ENCODE measurements around the gene TP73. TPM values are rescaled to one million over a fixed set of nuclear protein-coding genes. Genes with fewer than 3 reads are reported as not detected.

The TP73 gene
- total RNA-seq, 1 experiment from 2014 or later = 19.2 TPM

DNA sequence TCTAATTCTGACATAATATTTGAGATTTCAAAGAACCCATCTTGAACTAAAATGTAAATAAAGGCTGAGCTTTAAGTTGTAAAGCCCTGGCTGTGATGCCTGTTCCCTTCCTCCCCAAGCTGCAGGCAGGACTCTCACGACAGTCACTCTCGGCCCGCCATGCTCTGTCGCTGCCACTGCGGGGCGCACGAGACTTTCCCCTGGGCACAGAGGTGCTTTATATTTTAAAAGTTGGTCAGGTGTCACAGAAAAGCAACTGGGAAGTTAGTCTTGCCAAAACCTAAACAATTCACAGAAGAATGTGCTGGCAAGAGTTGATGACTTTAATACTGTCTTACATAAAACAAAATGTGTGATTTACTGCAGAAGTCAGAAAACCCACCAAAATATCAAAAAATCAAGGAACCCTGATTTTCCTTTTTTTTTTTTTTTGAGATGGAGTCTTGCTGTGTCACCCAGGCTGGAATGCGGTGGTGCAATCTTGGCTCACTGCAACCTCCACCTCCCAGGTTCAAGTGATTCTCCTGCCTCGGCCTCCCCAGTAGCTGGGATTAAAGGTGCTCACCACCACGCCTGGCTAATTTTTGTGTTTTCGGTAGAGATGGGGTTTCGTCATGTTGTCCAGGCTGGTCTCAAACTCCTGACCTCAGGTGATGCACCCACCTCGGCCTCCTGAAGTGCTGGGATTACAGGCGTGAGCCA is 133.3 kb downstream of the TP73 start:
- no TSS peak for BruUV-seq (replicated peaks)
- Histone ChIP-seq H3K9me3 (ENCODE audit: control insufficient read depth in 1 of 2, insufficient read depth in 1 of 2, low read depth in 1 of 2, low read length in 2 of 2) (no peaks in the 10 kb centered on the region), H4K20me1 (ENCODE audit: insufficient read depth) (no peaks in the 10 kb centered on the region), H3K4me3 (replicated peaks in 1 of 2; ENCODE audit: low read depth in 1 of 2, low read length in 2 of 2) (no peak overlapping the region), H3K27ac (ENCODE audit: low read depth, low read length) (no peak overlapping the region; the same call in 1 of the 2 replicates), H3K9ac (ENCODE audit: low read length) (no peak overlapping the region), H3K9me2 (ENCODE audit: insufficient read depth) (no peaks in the 10 kb centered on the region), H3K4me1 (ENCODE audit: control insufficient read depth in 1 of 2, insufficient read depth in 2 of 2, low read length in 2 of 2) (no peaks in the 10 kb centered on the region), H3K27me3 (ENCODE audit: insufficient read depth, low read length) (no peaks in the 10 kb centered on the region), H3K79me2 (ENCODE audit: insufficient read depth, low read length) (peaks cover 29% of the 10 kb centered on the region), H2AFZ (ENCODE audit: low read depth, low read length, poor library complexity, severe bottlenecking) (no peak overlapping the region), H3K36me3 (ENCODE audit: control insufficient read depth in 1 of 2, insufficient read depth in 2 of 2, low read length in 2 of 2) (peaks cover 18 to 34% of the 10 kb centered on the region in 2 experiments; a peak in 3 of 4 replicates), H3K4me2 (ENCODE audit: low read length) (no peak overlapping the region)
- RAD21 ChIA-PET (ENCODE audit: low non-redundant PET in 1 of 2, low total read pairs in 2 of 2, uncharacterized antibody in 2 of 2, unreplicated experiment in 2 of 2) = interaction anchor here in 1 of 2 experiments (0.7 kb wide), 1 partner anchor 1500 kb away, joined by 3 read pairs; no protein-coding TSS in a partner anchor
- TF ChIP-seq EZH2 (IDR thresholded peaks at IDR 0.05) = no peak
- TF ChIP-seq POLR2A (IDR thresholded peaks at IDR 0.05; ENCODE audit: borderline replicate concordance, extremely low read depth, insufficient read depth, insufficient read length) = no peak
- peak; percentile 67 for TF ChIP-seq RAD21 (IDR thresholded peaks at IDR 0.05; ENCODE audit: low read depth)
- TF ChIP-seq, protein P1, sequence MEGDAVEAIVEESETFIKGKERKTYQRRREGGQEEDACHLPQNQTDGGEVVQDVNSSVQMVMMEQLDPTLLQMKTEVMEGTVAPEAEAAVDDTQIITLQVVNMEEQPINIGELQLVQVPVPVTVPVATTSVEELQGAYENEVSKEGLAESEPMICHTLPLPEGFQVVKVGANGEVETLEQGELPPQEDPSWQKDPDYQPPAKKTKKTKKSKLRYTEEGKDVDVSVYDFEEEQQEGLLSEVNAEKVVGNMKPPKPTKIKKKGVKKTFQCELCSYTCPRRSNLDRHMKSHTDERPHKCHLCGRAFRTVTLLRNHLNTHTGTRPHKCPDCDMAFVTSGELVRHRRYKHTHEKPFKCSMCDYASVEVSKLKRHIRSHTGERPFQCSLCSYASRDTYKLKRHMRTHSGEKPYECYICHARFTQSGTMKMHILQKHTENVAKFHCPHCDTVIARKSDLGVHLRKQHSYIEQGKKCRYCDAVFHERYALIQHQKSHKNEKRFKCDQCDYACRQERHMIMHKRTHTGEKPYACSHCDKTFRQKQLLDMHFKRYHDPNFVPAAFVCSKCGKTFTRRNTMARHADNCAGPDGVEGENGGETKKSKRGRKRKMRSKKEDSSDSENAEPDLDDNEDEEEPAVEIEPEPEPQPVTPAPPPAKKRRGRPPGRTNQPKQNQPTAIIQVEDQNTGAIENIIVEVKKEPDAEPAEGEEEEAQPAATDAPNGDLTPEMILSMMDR (IDR thresholded peaks at IDR 0.05 in 2 of 3, conservative IDR thresholded peaks at IDR 0.05 in 1 of 3; ENCODE audit: borderline replicate concordance in 1 of 3, insufficient read depth in 1 of 3, low read depth in 2 of 3, low read length in 2 of 3) = peak; percentile 53 to 70 (median 69); a peak in 5 of 6 replicates
- no peak for TF ChIP-seq ELF1 (IDR thresholded peaks at IDR 0.05; ENCODE audit: borderline replicate concordance, low read depth)
- TF ChIP-seq, protein P2, sequence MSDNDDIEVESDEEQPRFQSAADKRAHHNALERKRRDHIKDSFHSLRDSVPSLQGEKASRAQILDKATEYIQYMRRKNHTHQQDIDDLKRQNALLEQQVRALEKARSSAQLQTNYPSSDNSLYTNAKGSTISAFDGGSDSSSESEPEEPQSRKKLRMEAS (IDR thresholded peaks at IDR 0.05) = no peak
- ATAC-seq (peak; percentile 84), DNase-seq (ENCODE audit: low read depth, low spot score) (no peak)
- POLR2A ChIA-PET = no interaction called here
- CTCF ChIA-PET = interaction anchor here (1.1 to 1.9 kb wide), 3 partner anchors 10 to 332 kb away, joined by 3 to 9 read pairs (median 3); partner anchors contain the start of gene LRRC47
- intact Hi-C loops (cut with micrococcal nuclease) = loop anchor here (2.0 kb wide), 1 partner anchor 15 kb away; no protein-coding TSS in a partner anchor

Other genes with a start within 250 kb of the TP73 start
- 37.4 TPM for gene ARHGEF16, start 197.9 kb upstream of the TP73 start, total RNA-seq (2021; ENCODE audit: unreplicated experiment)
- gene MEGF6, start 41.0 kb upstream of the TP73 start, total RNA-seq (2021; ENCODE audit: unreplicated experiment) = 47.6 TPM
- gene TPRG1L, start 27.5 kb upstream of the TP73 start, total RNA-seq (2021; ENCODE audit: unreplicated experiment) = 25.6 TPM
- gene WRAP73, start 2.4 kb upstream of the TP73 start, total RNA-seq (2021; ENCODE audit: unreplicated experiment) = 51.4 TPM
- gene CCDC27, start 99.9 kb downstream of the TP73 start, total RNA-seq (2021; ENCODE audit: unreplicated experiment) = not detected
- 5.5 TPM for gene SMIM1, start 120.2 kb downstream of the TP73 start, total RNA-seq (2021; ENCODE audit: unreplicated experiment)
- gene LRRC47, start 144.0 kb downstream of the TP73 start, total RNA-seq (2021; ENCODE audit: unreplicated experiment) = 48.0 TPM
- gene CEP104, start 204.7 kb downstream of the TP73 start, total RNA-seq (2021; ENCODE audit: unreplicated experiment) = 44.1 TPM
- gene DFFB, start 205.0 kb downstream of the TP73 start, total RNA-seq (2021; ENCODE audit: unreplicated experiment) = 9.0 TPM
- 33.7 TPM for gene C1orf174, start 247.8 kb downstream of the TP73 start, total RNA-seq (2021; ENCODE audit: unreplicated experiment)